Activated T-helper 17 cell treated with anti-CD3 and anti-CD28 coated beads, Interleukin-2, amount 50 U/mL, for 72 hours (primary cell): Measurements from ENCODE around the gene NEU2. TPM values are rescaled to one million over a fixed set of nuclear protein-coding genes. Genes with fewer than 3 reads are reported as not detected.

Experiments
- ATAC-seq: fragments of 150-1000 bp; cut with Tn5 transposase; replicated peaks from 2 replicates; pipeline ENCODE4 v1.10.0; 2021; ENCODE audit warnings: mild to moderate bottlenecking, moderate library complexity
- H3K27ac Mint-ChIP-seq: one replicate; pipeline ENCODE4 v1.8.0; 2022; ENCODE audit warnings: mixed read lengths
- H3K27me3 Mint-ChIP-seq: one replicate; pipeline ENCODE4 v1.8.0; 2022; ENCODE audit warnings: mixed read lengths
- H3K36me3 Mint-ChIP-seq: one replicate; pipeline ENCODE4 v1.8.0; 2022; ENCODE audit warnings: low read depth, mild to moderate bottlenecking, mixed read lengths
- H3K4me1 Mint-ChIP-seq: one replicate; pipeline ENCODE4 v1.8.0; 2022; ENCODE audit warnings: mixed read lengths
- H3K4me3 Mint-ChIP-seq: one replicate; pipeline ENCODE4 v1.8.0; 2022; ENCODE audit warnings: mild to moderate bottlenecking, mixed read lengths
- H3K9me3 Mint-ChIP-seq: one replicate; pipeline ENCODE4 v1.8.0; 2022; ENCODE audit warnings: mixed read lengths
- total RNA-seq, 2 donors: library from RNA; stranded (reverse); gene quantifications; one replicate each; pipeline ENCODE4 v1.2.3, GENCODE V29; 2022

NEU2 gene
- total RNA-seq = not detected

- Mint-ChIP-seq H3K36me3 (no peaks in the 10 kb centered on the region), H3K27ac (no peak within 1 kb of the TSS), H3K4me1 (peaks cover 4% of the 10 kb centered on the region), H3K4me3 (no peak within 1 kb of the TSS), H3K27me3 (no peaks in the 10 kb centered on the region), H3K9me3 (no peaks in the 10 kb centered on the region)
- ATAC-seq = no peak
Measured at GRCh38 chr2:233032551-233033320, at the start of gene NEU2. NEU2 (plus strand) TSS chr2:233032672; CDS start chr2:233032672, 0 bp downstream.

GRCh38 chr2:232982926-232983668, 49.4 kb upstream of the NEU2 start:
- Mint-ChIP-seq H3K27ac (no peak overlapping the region), H3K36me3 (no peaks in the 10 kb centered on the region), H3K4me3 (no peak overlapping the region), H3K9me3 (peaks cover 5% of the 10 kb centered on the region), H3K4me1 (no peaks in the 10 kb centered on the region), H3K27me3 (peaks cover 22% of the 10 kb centered on the region)
- ATAC-seq = no peak

GRCh38 chr2:232983669-232984140, 48.8 kb upstream of the NEU2 start:
- no peak overlapping the region for H3K27ac Mint-ChIP-seq
- no peak overlapping the region for H3K4me3 Mint-ChIP-seq
- no peak for ATAC-seq
- peaks cover 22% of the 10 kb centered on the region for H3K27me3 Mint-ChIP-seq
- no peaks in the 10 kb centered on the region for H3K36me3 Mint-ChIP-seq
- no peaks in the 10 kb centered on the region for H3K4me1 Mint-ChIP-seq
- H3K9me3 Mint-ChIP-seq = peaks cover 5% of the 10 kb centered on the region

- Mint-ChIP-seq H3K27me3 (peaks cover 22% of the 10 kb centered on the region), H3K36me3 (no peaks in the 10 kb centered on the region), H3K9me3 (peaks cover 5% of the 10 kb centered on the region), H3K27ac (no peak overlapping the region), H3K4me1 (no peaks in the 10 kb centered on the region), H3K4me3 (no peak overlapping the region)
- no peak for ATAC-seq
Measured at GRCh38 chr2:232984451-232985207, 47.8 kb upstream of the NEU2 start.

- no peak overlapping the region for H3K27ac Mint-ChIP-seq
- H3K4me3 Mint-ChIP-seq = no peak overlapping the region
- ATAC-seq = no peak
- peaks cover 17% of the 10 kb centered on the region for H3K27me3 Mint-ChIP-seq
- no peaks in the 10 kb centered on the region for H3K4me1 Mint-ChIP-seq
- no peaks in the 10 kb centered on the region for H3K36me3 Mint-ChIP-seq
- peaks cover 5% of the 10 kb centered on the region for H3K9me3 Mint-ChIP-seq
Measured at GRCh38 chr2:232986155-232986554, 46.3 kb upstream of the NEU2 start.

- Mint-ChIP-seq H3K9me3 (peaks cover 3% of the 10 kb centered on the region), H3K4me3 (no peak overlapping the region), H3K36me3 (no peaks in the 10 kb centered on the region), H3K4me1 (no peaks in the 10 kb centered on the region), H3K27ac (no peak overlapping the region), H3K27me3 (peaks cover 2% of the 10 kb centered on the region)
- ATAC-seq = no peak
Measured at GRCh38 chr2:232993231-232993821, 39.1 kb upstream of the NEU2 start.

GRCh38 chr2:232994446-232994845, 38.0 kb upstream of the NEU2 start:
- Mint-ChIP-seq H3K27me3 (peaks cover 2% of the 10 kb centered on the region), H3K9me3 (peaks cover 3% of the 10 kb centered on the region), H3K4me3 (no peak overlapping the region), H3K27ac (no peak overlapping the region), H3K4me1 (no peaks in the 10 kb centered on the region), H3K36me3 (no peaks in the 10 kb centered on the region)
- no peak for ATAC-seq

GRCh38 chr2:232997749-232998665, 34.5 kb upstream of the NEU2 start:
- Mint-ChIP-seq H3K4me1 (no peaks in the 10 kb centered on the region), H3K4me3 (no peak overlapping the region), H3K36me3 (no peaks in the 10 kb centered on the region), H3K9me3 (no peaks in the 10 kb centered on the region), H3K27me3 (no peaks in the 10 kb centered on the region), H3K27ac (no peak overlapping the region)
- ATAC-seq = no peak

GRCh38 chr2:232998666-232998985, 33.8 kb upstream of the NEU2 start:
- Mint-ChIP-seq H3K4me3 (no peak overlapping the region), H3K27me3 (no peaks in the 10 kb centered on the region), H3K27ac (no peak overlapping the region), H3K4me1 (no peaks in the 10 kb centered on the region), H3K9me3 (no peaks in the 10 kb centered on the region), H3K36me3 (no peaks in the 10 kb centered on the region)
- ATAC-seq = no peak

- Mint-ChIP-seq H3K27ac (no peak overlapping the region), H3K9me3 (no peaks in the 10 kb centered on the region), H3K36me3 (no peaks in the 10 kb centered on the region), H3K4me3 (no peak overlapping the region), H3K4me1 (no peaks in the 10 kb centered on the region), H3K27me3 (peaks cover 3% of the 10 kb centered on the region)
- no peak for ATAC-seq
Measured at GRCh38 chr2:232999354-232999753, 33.1 kb upstream of the NEU2 start.

GRCh38 chr2:233000886-233001750, 31.4 kb upstream of the NEU2 start:
- no peaks in the 10 kb centered on the region for H3K9me3 Mint-ChIP-seq
- no peak overlapping the region for H3K4me3 Mint-ChIP-seq
- H3K4me1 Mint-ChIP-seq = no peaks in the 10 kb centered on the region
- H3K36me3 Mint-ChIP-seq = no peaks in the 10 kb centered on the region
- no peak for ATAC-seq
- peaks cover 11% of the 10 kb centered on the region for H3K27me3 Mint-ChIP-seq
- no peak overlapping the region for H3K27ac Mint-ChIP-seq

GRCh38 chr2:233002829-233003657, 29.4 kb upstream of the NEU2 start:
- Mint-ChIP-seq H3K4me1 (no peaks in the 10 kb centered on the region), H3K27me3 (peaks cover 11% of the 10 kb centered on the region), H3K9me3 (no peaks in the 10 kb centered on the region), H3K4me3 (no peak overlapping the region), H3K36me3 (no peaks in the 10 kb centered on the region), H3K27ac (no peak overlapping the region)
- no peak for ATAC-seq
